AG09319 (cell line): Measurements from ENCODE around the gene ATP2C2.

Experiments
- DNase-seq: peaks from one replicate; pipeline ENCODE4 v3.0.0-alpha.2; 2010; ENCODE audit warnings: low read depth; ENCODE audit errors: extremely low read depth
- CTCF ChIP-seq: IDR thresholded peaks from 2 replicates; pipeline ENCODE4 v1.5.1; 2011; ENCODE audit warnings: low read depth, mild to moderate bottlenecking, inconsistent platforms, low read length, moderate library complexity

Gene ATP2C2

GRCh38 chr16:84350685-84351400 is 17.5 kb upstream of the ATP2C2 start:
- DNase-seq = no peak
- TF ChIP-seq CTCF = no peak

DNA sequence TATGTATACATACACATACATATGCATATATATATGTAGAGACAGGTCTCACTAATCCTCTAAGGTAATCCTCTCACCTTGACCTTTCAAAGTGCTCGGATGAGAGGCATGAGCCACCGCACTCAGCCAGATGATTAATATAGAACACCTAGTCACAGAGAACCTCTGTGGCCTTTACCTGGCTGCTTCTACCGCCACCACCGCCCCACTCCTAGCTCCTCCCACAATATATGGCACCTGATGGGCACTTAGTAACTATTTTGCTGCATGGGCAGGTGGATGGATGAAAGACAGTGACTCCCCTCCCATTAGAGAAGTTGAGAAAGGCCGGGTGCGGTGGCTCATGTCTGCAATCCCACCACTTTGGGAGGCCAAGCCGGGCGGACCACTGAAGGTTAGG is 16.7 kb upstream of the ATP2C2 start:
- no peak for DNase-seq
- TF ChIP-seq CTCF = no peak

- no peak for DNase-seq
- no peak for TF ChIP-seq CTCF
Measured at GRCh38 chr16:84354306-84354705, 14.0 kb upstream of the ATP2C2 start.

DNA sequence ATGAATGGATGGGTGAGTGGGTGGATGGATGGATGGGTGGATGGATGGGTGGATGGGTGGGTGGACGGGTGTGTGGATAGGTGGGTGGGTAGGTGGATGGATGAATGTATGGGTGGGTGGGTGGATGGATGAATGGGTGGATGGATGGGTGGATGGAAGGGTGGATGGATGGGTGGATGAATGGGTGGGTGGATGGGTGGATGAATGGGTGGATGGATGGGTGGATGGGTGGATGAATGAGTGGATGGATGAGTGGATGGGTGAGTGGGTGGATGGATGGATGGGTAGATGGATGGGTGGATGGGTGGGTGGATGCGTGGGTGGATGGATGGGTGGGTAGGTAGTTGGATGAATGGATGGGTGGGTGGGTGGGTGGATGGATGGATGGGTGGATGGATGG is 13.2 kb upstream of the ATP2C2 start:
- no peak for TF ChIP-seq CTCF
- no peak for DNase-seq

GRCh38 chr16:84356176-84356575 is 12.2 kb upstream of the ATP2C2 start:
- TF ChIP-seq CTCF = no peak
- DNase-seq = no peak

GRCh38 chr16:84356591-84357116 is 11.7 kb upstream of the ATP2C2 start:
- no peak for DNase-seq

More at GRCh38 chr16:84356591-84357116, 11.7 kb upstream of the ATP2C2 start:
- no peak for TF ChIP-seq CTCF
